K562 (cell line): ENCODE measurements around the gene DPAGT1. TPM values are rescaled to one million over a fixed set of nuclear protein-coding genes. Genes with fewer than 3 reads are reported as not detected.

ENCODE experiments used
- HNRNPL ChIP-seq: fragments of 200-400 bp; formaldehyde crosslinking; IDR thresholded peaks from 2 replicates; pipeline ENCODE4 v1.6.1; 2017; ENCODE audit warnings: low read depth, mild to moderate bottlenecking, low read length
- MCM5 ChIP-seq: fragments of 450-650 bp; IDR thresholded peaks from 2 replicates; pipeline ENCODE4 v1.6.1; 2016; ENCODE audit warnings: low read depth
- MCM7 ChIP-seq, 2 experiments: fragments of 450-650 bp; IDR thresholded peaks; 2 replicates each; pipeline ENCODE4 v1.6.1; 2016 to 2018
- PHB ChIP-seq: fragments of 250-450 bp; sonication (Bioruptor Pico); IDR thresholded peaks from 2 replicates; pipeline ENCODE4 v1.5.0; 2021
- RAD51 ChIP-seq: fragments of 450-650 bp; IDR thresholded peaks from 2 replicates; pipeline ENCODE4 v1.7.1; 2016; ENCODE audit warnings: low read depth, mild to moderate bottlenecking, borderline replicate concordance
- SMARCB1 ChIP-seq: IDR thresholded peaks from 2 replicates; pipeline ENCODE4 v1.6.1; 2011; ENCODE audit warnings: improper control_type of control experiment, low read depth; ENCODE audit not compliant: insufficient read length
- TAF7 ChIP-seq: fragments of 450-650 bp; IDR thresholded peaks from 2 replicates; pipeline ENCODE4 v1.6.1; 2016; ENCODE audit warnings: missing genetic modification characterization, missing compliant biosample characterization
- WHSC1 ChIP-seq: IDR thresholded peaks from one replicate; pipeline ENCODE4 v1.6.1; 2012; ENCODE audit warnings: low read length, control low read depth, inconsistent platforms
- YY1 ChIP-seq, 3 experiments: IDR thresholded peaks; 2 replicates each; pipeline ENCODE4 v1.6.1; 2011; ENCODE audit warnings: low read length in 2 of 3, mild to moderate bottlenecking in 2 of 3, moderate library complexity in 2 of 3, borderline replicate concordance in 1 of 3, control low read depth in 1 of 3, low read depth in 1 of 3; ENCODE audit not compliant: insufficient read depth in 3 of 3, insufficient replicate concordance in 2 of 3, control insufficient read depth in 1 of 3, insufficient read length in 1 of 3; ENCODE audit errors: extremely low read depth in 1 of 3
- ZBED1 ChIP-seq: IDR thresholded peaks from 2 replicates; pipeline ENCODE4 v1.6.1; 2014
- ZNF445 ChIP-seq: fragments of 250-450 bp; sonication (Bioruptor Pico); IDR thresholded peaks from 2 replicates; pipeline ENCODE4 v1.4.0; 2020; ENCODE audit warnings: low read depth, mild to moderate bottlenecking, moderate library complexity
- polyA plus RNA-seq, 8 experiments: library from polyadenylated mRNA; depleted of rRNA in 4 of 8; stranded (reverse) in 5 of 8; unstranded in 3 of 8; fragments of >200 nt; fragmentation: Nextera tagmentation in 2 of 8; fragmentation: Illumina TruSeq in 1 of 8; extraction: Ambion mirVana in 2 of 8; extraction: Trizol in 1 of 8; gene quantifications; 2 replicates each; pipeline versions ENCODE4 v1.2.1 to v1.2.3, GENCODE V29; 2011 to 2014; ENCODE audit warnings: inconsistent platforms in 1 of 8, missing spikeins in 1 of 8
- total RNA-seq, 7 experiments: library from RNA; depleted of rRNA in 6 of 7; stranded (reverse); fragments of >200 nt in 6 of 7; fragmentation: Illumina TruSeq in 2 of 7; extraction: Trizol in 2 of 7; gene quantifications; 2 replicates each; pipeline versions ENCODE4 v1.2.1 to v1.2.3, GENCODE V29; 2011 to 2021; ENCODE audit warnings: low replicate concordance in 1 of 7
- TF ChIP-seq, protein P1 (sequence below): fragments of 450-650 bp; IDR thresholded peaks from 2 replicates; pipeline ENCODE4 v1.6.1; 2016; ENCODE audit warnings: low read depth, mild to moderate bottlenecking, moderate library complexity
- TF ChIP-seq, protein P2 (sequence below): fragments of 250-450 bp; sonication (Bioruptor Pico); IDR thresholded peaks from 2 replicates; pipeline ENCODE4 v1.8.0; 2021; ENCODE audit warnings: borderline replicate concordance, mild to moderate bottlenecking, moderate library complexity; ENCODE audit not compliant: poor library complexity, severe bottlenecking
- TF ChIP-seq, protein P3 (sequence below): fragments of 250-450 bp; sonication (Bioruptor Pico); IDR thresholded peaks from 2 replicates; pipeline ENCODE4 v1.5.0; 2022; ENCODE audit warnings: mild to moderate bottlenecking
- TF ChIP-seq, protein P4 (sequence below): fragments of 250-450 bp; sonication (Bioruptor Pico); IDR thresholded peaks from 2 replicates; pipeline ENCODE4 v1.4.0; 2020; ENCODE audit warnings: borderline replicate concordance

Gene DPAGT1
- total and polyA plus RNA-seq, 9 of the 15 experiments (the other 6 are each of a cell fraction or from before 2014, with no cell fraction given) = 29.9 to 135 (median 85.0) TPM

DNA sequence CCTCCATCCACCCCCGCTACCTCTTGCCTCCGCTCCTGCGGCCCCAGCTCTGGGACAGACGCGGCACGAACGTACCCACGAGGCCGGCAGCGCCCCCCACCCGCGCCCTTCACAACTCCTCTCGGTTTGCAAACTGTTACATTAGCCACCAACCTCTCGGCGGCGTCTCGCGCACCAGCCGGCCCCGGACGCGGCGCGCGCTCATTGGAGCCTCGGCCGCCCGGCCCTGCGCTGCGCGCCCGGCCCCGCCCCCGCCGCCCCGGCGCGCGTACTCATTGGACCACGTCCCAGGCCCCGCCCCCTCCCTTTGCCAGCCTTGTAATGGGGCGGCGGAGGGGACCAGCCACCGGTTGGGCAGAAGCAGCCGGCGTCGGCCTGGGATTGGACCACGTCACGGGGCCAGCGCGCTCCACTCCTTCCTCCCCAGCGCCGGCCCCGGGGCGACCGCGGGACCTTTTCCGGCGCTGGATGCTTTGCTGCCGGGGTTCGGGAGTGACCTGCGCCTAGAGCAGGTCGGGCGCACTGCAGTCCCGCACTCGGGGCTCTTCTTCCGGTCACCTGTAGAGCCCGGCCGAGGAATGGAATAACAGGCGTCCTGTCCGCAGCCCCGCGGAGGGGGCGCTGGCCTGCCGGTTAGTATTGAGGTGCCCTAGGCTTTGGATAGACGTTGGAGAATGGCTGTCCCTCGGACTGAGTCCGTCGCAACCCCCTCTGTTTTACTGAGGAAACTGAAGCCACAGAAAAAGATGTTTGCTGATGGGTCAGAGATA lies 44.5 kb downstream of the DPAGT1 start, which contains the start of gene HYOU1 (continued):
- TF ChIP-seq, protein P1, sequence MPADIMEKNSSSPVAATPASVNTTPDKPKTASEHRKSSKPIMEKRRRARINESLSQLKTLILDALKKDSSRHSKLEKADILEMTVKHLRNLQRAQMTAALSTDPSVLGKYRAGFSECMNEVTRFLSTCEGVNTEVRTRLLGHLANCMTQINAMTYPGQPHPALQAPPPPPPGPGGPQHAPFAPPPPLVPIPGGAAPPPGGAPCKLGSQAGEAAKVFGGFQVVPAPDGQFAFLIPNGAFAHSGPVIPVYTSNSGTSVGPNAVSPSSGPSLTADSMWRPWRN = no peak
- TF ChIP-seq MCM7 (IDR thresholded peaks at IDR 0.05) (no peak), SMARCB1 (no peak), HNRNPL (peak; percentile 64; the same call in 1 of the 2 replicates), TAF7 (tag) (0 out of 2 replicates have a peak, but pooled peaks have one; percentile 52), RAD51 (peak; percentile 30; the same call in 1 of the 2 replicates), PHB (CRISPR knock-in tag) (no peak; the same call in 1 of the 2 replicates), ZBED1 (no peak), MCM5 (no peak), YY1 (IDR thresholded peaks at IDR 0.05; ENCODE audit: borderline replicate concordance in 1 of 3, control insufficient read depth in 1 of 3, extremely low read depth in 1 of 3, insufficient read depth in 3 of 3, insufficient read length in 1 of 3, insufficient replicate concordance in 2 of 3, low read depth in 1 of 3, low read length in 2 of 3) (peak in 2 of 3 experiments; percentile 50 to 65), WHSC1 (no peak), ZNF445 (CRISPR knock-in tag) (no peak)
- TF ChIP-seq, protein P2, sequence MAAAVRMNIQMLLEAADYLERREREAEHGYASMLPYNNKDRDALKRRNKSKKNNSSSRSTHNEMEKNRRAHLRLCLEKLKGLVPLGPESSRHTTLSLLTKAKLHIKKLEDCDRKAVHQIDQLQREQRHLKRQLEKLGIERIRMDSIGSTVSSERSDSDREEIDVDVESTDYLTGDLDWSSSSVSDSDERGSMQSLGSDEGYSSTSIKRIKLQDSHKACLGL = peak; percentile 59
- TF ChIP-seq, protein P3, sequence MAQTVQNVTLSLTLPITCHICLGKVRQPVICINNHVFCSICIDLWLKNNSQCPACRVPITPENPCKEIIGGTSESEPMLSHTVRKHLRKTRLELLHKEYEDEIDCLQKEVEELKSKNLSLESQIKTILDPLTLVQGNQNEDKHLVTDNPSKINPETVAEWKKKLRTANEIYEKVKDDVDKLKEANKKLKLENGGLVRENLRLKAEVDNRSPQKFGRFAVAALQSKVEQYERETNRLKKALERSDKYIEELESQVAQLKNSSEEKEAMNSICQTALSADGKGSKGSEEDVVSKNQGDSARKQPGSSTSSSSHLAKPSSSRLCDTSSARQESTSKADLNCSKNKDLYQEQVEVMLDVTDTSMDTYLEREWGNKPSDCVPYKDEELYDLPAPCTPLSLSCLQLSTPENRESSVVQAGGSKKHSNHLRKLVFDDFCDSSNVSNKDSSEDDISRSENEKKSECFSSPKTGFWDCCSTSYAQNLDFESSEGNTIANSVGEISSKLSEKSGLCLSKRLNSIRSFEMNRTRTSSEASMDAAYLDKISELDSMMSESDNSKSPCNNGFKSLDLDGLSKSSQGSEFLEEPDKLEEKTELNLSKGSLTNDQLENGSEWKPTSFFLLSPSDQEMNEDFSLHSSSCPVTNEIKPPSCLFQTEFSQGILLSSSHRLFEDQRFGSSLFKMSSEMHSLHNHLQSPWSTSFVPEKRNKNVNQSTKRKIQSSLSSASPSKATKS (CRISPR knock-in tag) = no peak
- TF ChIP-seq, protein P4, sequence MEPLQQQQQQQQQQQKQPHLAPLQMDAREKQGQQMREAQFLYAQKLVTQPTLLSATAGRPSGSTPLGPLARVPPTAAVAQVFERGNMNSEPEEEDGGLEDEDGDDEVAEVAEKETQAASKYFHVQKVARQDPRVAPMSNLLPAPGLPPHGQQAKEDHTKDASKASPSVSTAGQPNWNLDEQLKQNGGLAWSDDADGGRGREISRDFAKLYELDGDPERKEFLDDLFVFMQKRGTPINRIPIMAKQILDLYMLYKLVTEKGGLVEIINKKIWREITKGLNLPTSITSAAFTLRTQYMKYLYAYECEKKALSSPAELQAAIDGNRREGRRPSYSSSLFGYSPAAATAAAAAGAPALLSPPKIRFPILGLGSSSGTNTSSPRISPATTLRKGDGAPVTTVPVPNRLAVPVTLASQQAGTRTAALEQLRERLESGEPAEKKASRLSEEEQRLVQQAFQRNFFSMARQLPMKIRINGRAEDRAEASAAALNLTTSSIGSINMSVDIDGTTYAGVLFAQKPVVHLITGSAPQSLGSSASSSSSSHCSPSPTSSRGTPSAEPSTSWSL = no peak
